ELR (cell line): ENCODE data around the gene DBNDD2.

Experiments used
- DNase-seq: peaks from one replicate; pipeline ENCODE4 v3.0.0-alpha.2; 2015; ENCODE audit warnings: low read depth

The DBNDD2 gene

GRCh38 chr20:45407783-45408645, at the start of gene DBNDD2:
DBNDD2 (plus strand) TSS chr20:45408289; CDS start chr20:45408468, 179 bp downstream.
- DNase-seq = no peak

- peak; percentile 65 for DNase-seq
Observed at GRCh38 chr20:45359069-45359405, 49.1 kb upstream of the DBNDD2 start.

GRCh38 chr20:45359406-45360148, 48.5 kb upstream of the DBNDD2 start:
- DNase-seq = peak; percentile 85

- DNase-seq = no peak
Observed at GRCh38 chr20:45361793-45362192, 46.3 kb upstream of the DBNDD2 start.

- DNase-seq = peak; percentile 99
Observed at GRCh38 chr20:45362804-45363610, 45.1 kb upstream of the DBNDD2 start, which contains the start of gene SYS1. SYS1 (plus strand) TSS chr20:45363156; CDS start chr20:45363532, 376 bp downstream.

- DNase-seq = peak; percentile 27
Observed at GRCh38 chr20:45363611-45364492, 44.2 kb upstream of the DBNDD2 start.

- DNase-seq = no peak
Observed at GRCh38 chr20:45365444-45365970, 42.6 kb upstream of the DBNDD2 start.

GRCh38 chr20:45366192-45366591, 41.9 kb upstream of the DBNDD2 start:
- no peak for DNase-seq

GRCh38 chr20:45366631-45367030, 41.5 kb upstream of the DBNDD2 start:
- no peak for DNase-seq

GRCh38 chr20:45367126-45367525, 41.0 kb upstream of the DBNDD2 start:
- no peak for DNase-seq

- no peak for DNase-seq
Observed at GRCh38 chr20:45368221-45368980, 39.7 kb upstream of the DBNDD2 start.

GRCh38 chr20:45370571-45371160, 37.4 kb upstream of the DBNDD2 start:
- DNase-seq = no peak

GRCh38 chr20:45372241-45372640, 35.8 kb upstream of the DBNDD2 start:
- DNase-seq = no peak

GRCh38 chr20:45372646-45373352, 35.3 kb upstream of the DBNDD2 start:
- no peak for DNase-seq

GRCh38 chr20:45373353-45374100, 34.6 kb upstream of the DBNDD2 start:
- peak; percentile 92 for DNase-seq

GRCh38 chr20:45374101-45374467, 34.0 kb upstream of the DBNDD2 start:
- no peak for DNase-seq

- no peak for DNase-seq
Observed at GRCh38 chr20:45374966-45375365, 33.1 kb upstream of the DBNDD2 start.

- no peak for DNase-seq
Observed at GRCh38 chr20:45377269-45377668, 30.8 kb upstream of the DBNDD2 start.

GRCh38 chr20:45378191-45378590, 29.9 kb upstream of the DBNDD2 start, which contains the start of gene TP53TG5:
TP53TG5 (minus strand) TSS chr20:45378325; CDS start chr20:45378236, 89 bp downstream.
- no peak for DNase-seq
